ENCODE results near the gene SPOCK1. TPM values are rescaled to one million over a fixed set of nuclear protein-coding genes. Genes with fewer than 3 reads are reported as not detected.

SPOCK1 gene
- total and polyA plus RNA-seq, 9 of the 15 experiments (the other 6 are each of a cell fraction or from before 2014, with no cell fraction given) = 0.01 to 0.35 (median 0.04) TPM; not detected in 6

DNA sequence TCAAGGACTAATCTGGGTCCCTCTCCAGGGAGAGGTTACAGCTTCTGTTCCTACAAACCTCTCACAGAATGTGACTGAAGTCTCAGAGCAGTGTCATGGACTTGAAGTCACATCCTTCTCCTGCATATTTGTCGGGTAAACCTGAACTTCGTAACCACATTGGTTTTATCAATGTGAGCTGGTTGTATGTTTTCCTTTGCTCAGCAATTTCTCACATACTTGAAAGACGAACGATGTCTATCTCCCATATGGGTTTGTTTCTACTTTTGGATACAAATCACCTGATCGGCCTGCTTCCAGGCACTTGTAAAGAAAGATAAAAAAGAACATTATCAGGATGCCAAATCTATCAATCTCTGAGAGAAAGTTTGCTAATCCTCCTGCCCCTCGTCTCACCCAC, 411.0 kb downstream of the SPOCK1 start:
- Histone ChIP-seq H3K9me1 (ENCODE audit: control insufficient read depth, insufficient read depth, low read length) (no peaks in the 10 kb centered on the region), H3K79me2 (ENCODE audit: control insufficient read depth, insufficient read depth, low read length) (no peaks in the 10 kb centered on the region), H3K9me3 (replicated peaks; ENCODE audit: control insufficient read depth, insufficient read depth, low read depth, low read length) (no peaks in the 10 kb centered on the region), H3K4me3 (no peak overlapping the region), H3K9ac (ENCODE audit: insufficient read depth in 1 of 2, low read depth in 2 of 2, low read length in 2 of 2) (no peak overlapping the region), H4K20me1 (replicated peaks; ENCODE audit: control insufficient read depth, insufficient read depth, low read length) (no peaks in the 10 kb centered on the region), H3K4me2 (ENCODE audit: insufficient read depth, low read length) (no peak overlapping the region), H2AFZ (ENCODE audit: low read depth, low read length) (no peak overlapping the region), H3K27me3 (ENCODE audit: control insufficient read depth in 2 of 2, insufficient read depth in 2 of 2, low read length in 2 of 2) (no peaks in the 10 kb centered on the region; a peak in 1 of 5 replicates), H3K36me3 (ENCODE audit: control insufficient read depth, insufficient read depth, low read length) (no peaks in the 10 kb centered on the region), H3K27ac (ENCODE audit: extremely low read depth, low read depth, low read length) (no peak overlapping the region), H3K4me1 (replicated peaks in 1 of 2; ENCODE audit: control insufficient read depth in 2 of 2, insufficient read depth in 2 of 2, low read length in 2 of 2) (no peaks in the 10 kb centered on the region)
- no peak for FAIRE-seq
- no TSS peak for BruUV-seq (replicated peaks)
- no peak for ATAC-seq
- DNase-seq (ENCODE audit: extremely low read depth in 1 of 4, low spot score in 3 of 4) = no peak
- ChIA-PET CTCF (ENCODE audit: low intra/inter-chr PET ratio) (no interaction called here), POLR2A (interaction anchor here (0.8 kb wide), 1 partner anchor 1745 kb away, joined by 3 read pairs; no protein-coding TSS in a partner anchor)
- in situ Hi-C loops (cut with MboI) (no loop called here), intact Hi-C loops (cut with micrococcal nuclease) (loop anchor here (10.0 kb wide), 1 partner anchor 137 kb away; no protein-coding TSS in a partner anchor)
- WGBS (ENCODE audit: insufficient coverage, low coverage, missing lambda C conversion rate) = 0% methylated on average over 6 of the region's 6 CpGs
- TF ChIP-seq, protein P1, sequence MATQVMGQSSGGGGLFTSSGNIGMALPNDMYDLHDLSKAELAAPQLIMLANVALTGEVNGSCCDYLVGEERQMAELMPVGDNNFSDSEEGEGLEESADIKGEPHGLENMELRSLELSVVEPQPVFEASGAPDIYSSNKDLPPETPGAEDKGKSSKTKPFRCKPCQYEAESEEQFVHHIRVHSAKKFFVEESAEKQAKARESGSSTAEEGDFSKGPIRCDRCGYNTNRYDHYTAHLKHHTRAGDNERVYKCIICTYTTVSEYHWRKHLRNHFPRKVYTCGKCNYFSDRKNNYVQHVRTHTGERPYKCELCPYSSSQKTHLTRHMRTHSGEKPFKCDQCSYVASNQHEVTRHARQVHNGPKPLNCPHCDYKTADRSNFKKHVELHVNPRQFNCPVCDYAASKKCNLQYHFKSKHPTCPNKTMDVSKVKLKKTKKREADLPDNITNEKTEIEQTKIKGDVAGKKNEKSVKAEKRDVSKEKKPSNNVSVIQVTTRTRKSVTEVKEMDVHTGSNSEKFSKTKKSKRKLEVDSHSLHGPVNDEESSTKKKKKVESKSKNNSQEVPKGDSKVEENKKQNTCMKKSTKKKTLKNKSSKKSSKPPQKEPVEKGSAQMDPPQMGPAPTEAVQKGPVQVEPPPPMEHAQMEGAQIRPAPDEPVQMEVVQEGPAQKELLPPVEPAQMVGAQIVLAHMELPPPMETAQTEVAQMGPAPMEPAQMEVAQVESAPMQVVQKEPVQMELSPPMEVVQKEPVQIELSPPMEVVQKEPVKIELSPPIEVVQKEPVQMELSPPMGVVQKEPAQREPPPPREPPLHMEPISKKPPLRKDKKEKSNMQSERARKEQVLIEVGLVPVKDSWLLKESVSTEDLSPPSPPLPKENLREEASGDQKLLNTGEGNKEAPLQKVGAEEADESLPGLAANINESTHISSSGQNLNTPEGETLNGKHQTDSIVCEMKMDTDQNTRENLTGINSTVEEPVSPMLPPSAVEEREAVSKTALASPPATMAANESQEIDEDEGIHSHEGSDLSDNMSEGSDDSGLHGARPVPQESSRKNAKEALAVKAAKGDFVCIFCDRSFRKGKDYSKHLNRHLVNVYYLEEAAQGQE (IDR thresholded peaks at IDR 0.05; ENCODE audit: borderline replicate concordance) = no peak
- TF ChIP-seq, protein P1 (CRISPR knock-in tag; IDR thresholded peaks at IDR 0.05; ENCODE audit: low read depth) = no peak
- TF ChIP-seq, protein P2, sequence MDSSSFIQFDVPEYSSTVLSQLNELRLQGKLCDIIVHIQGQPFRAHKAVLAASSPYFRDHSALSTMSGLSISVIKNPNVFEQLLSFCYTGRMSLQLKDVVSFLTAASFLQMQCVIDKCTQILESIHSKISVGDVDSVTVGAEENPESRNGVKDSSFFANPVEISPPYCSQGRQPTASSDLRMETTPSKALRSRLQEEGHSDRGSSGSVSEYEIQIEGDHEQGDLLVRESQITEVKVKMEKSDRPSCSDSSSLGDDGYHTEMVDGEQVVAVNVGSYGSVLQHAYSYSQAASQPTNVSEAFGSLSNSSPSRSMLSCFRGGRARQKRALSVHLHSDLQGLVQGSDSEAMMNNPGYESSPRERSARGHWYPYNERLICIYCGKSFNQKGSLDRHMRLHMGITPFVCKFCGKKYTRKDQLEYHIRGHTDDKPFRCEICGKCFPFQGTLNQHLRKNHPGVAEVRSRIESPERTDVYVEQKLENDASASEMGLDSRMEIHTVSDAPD (CRISPR knock-in tag; IDR thresholded peaks at IDR 0.05) = no peak
- TF ChIP-seq ZNF431 (CRISPR knock-in tag; IDR thresholded peaks at IDR 0.05) (no peak), ZKSCAN1 (IDR thresholded peaks at IDR 0.05; ENCODE audit: low read depth, low read length) (no peak), RBBP5 (IDR thresholded peaks at IDR 0.05; ENCODE audit: borderline replicate concordance, insufficient read depth, low read length, poor library complexity, severe bottlenecking) (no peak), TAF7 (tag; IDR thresholded peaks at IDR 0.05) (no peak), CHCHD3 (CRISPR knock-in tag; IDR thresholded peaks at IDR 0.05) (no peak), BMI1 (IDR thresholded peaks at IDR 0.05; ENCODE audit: low read length) (no peak), ZFP30 (CRISPR knock-in tag; IDR thresholded peaks at IDR 0.05; ENCODE audit: borderline replicate concordance) (no peak), CCAR2 (IDR thresholded peaks at IDR 0.05; ENCODE audit: low read depth, low read length) (no peak), HSF4 (CRISPR knock-in tag; IDR thresholded peaks at IDR 0.05; ENCODE audit: borderline replicate concordance) (no peak)
- TF ChIP-seq, protein P3, sequence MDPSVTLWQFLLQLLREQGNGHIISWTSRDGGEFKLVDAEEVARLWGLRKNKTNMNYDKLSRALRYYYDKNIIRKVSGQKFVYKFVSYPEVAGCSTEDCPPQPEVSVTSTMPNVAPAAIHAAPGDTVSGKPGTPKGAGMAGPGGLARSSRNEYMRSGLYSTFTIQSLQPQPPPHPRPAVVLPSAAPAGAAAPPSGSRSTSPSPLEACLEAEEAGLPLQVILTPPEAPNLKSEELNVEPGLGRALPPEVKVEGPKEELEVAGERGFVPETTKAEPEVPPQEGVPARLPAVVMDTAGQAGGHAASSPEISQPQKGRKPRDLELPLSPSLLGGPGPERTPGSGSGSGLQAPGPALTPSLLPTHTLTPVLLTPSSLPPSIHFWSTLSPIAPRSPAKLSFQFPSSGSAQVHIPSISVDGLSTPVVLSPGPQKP (CRISPR knock-in tag; IDR thresholded peaks at IDR 0.05) = no peak
